HG03520 (cell line): ENCODE measurements around the gene INTS12.

ENCODE experiments used
- ATAC-seq: cut with Tn5 transposase; IDR thresholded peaks from one replicate; pipeline ENCODE4 v1.9.1; 2021; ENCODE audit warnings: mild to moderate bottlenecking, moderate library complexity; ENCODE audit not compliant: unreplicated experiment

Gene INTS12

GRCh38 chr4:105686571-105686970 is 21.9 kb downstream of the INTS12 start:
- no peak for ATAC-seq

GRCh38 chr4:105683038-105683437 is 25.5 kb downstream of the INTS12 start:
- no peak for ATAC-seq

GRCh38 chr4:105679186-105679585 is 29.3 kb downstream of the INTS12 start:
- ATAC-seq, result no peak

- ATAC-seq, result no peak
These were observed 30.8 kb downstream of the INTS12 start for GRCh38 chr4:105677709-105678108.

- ATAC-seq, result no peak
These were observed 34.5 kb downstream of the INTS12 start for GRCh38 chr4:105674011-105674410.

GRCh38 chr4:105671301-105671700 is 37.2 kb downstream of the INTS12 start:
- ATAC-seq, result no peak

GRCh38 chr4:105670684-105671083 is 37.8 kb downstream of the INTS12 start:
- ATAC-seq, result no peak

GRCh38 chr4:105666693-105667092 is 41.8 kb downstream of the INTS12 start:
- ATAC-seq, result no peak

GRCh38 chr4:105662935-105663675 is 45.4 kb downstream of the INTS12 start:
- no peak for ATAC-seq

- no peak for ATAC-seq
These were observed 47.5 kb downstream of the INTS12 start for GRCh38 chr4:105661028-105661427.

GRCh38 chr4:105659190-105659589 is 49.3 kb downstream of the INTS12 start:
- ATAC-seq, result no peak

- ATAC-seq, result no peak
These were observed 51.2 kb downstream of the INTS12 start for GRCh38 chr4:105657117-105657765.

GRCh38 chr4:105652286-105652888 is 56.1 kb downstream of the INTS12 start:
- ATAC-seq, result no peak

- ATAC-seq, result no peak
These were observed 56.6 kb downstream of the INTS12 start for GRCh38 chr4:105651884-105652283.

- ATAC-seq, result no peak
These were observed 58.3 kb downstream of the INTS12 start for GRCh38 chr4:105650190-105650589.

GRCh38 chr4:105645440-105645839 is 63.0 kb downstream of the INTS12 start:
- no peak for ATAC-seq

- ATAC-seq, result no peak
These were observed 64.2 kb downstream of the INTS12 start for GRCh38 chr4:105644257-105644656.

- no peak for ATAC-seq
These were observed 66.6 kb downstream of the INTS12 start for GRCh38 chr4:105641845-105642244.

GRCh38 chr4:105637408-105638176 is 70.9 kb downstream of the INTS12 start:
- peak; percentile 86 for ATAC-seq

GRCh38 chr4:105634402-105635080 is 73.9 kb downstream of the INTS12 start:
- ATAC-seq, result no peak

GRCh38 chr4:105633241-105633640 is 75.2 kb downstream of the INTS12 start:
- ATAC-seq, result no peak
